Measurements from ENCODE around the gene TLK1.

The TLK1 gene

GRCh38 chr2:171185165-171185818 is 24.6 kb upstream of the TLK1 start:
- no peak overlapping the region for H3K9ac ChIP-seq (ENCODE audit: low read depth, low read length, poor library complexity)
- H2AK5ac ChIP-seq (ENCODE audit: low read depth, low read length): no peak overlapping the region
- no peak overlapping the region for H3K27ac ChIP-seq (replicated peaks; ENCODE audit: low read length)
- H3K4me2 ChIP-seq (ENCODE audit: insufficient read depth, low read length, poor library complexity, severe bottlenecking): no peak overlapping the region
- H3K4me3 ChIP-seq (ENCODE audit: low read length in 2 of 2): no peak overlapping the region
- H4K91ac ChIP-seq (ENCODE audit: low read depth, low read length, poor library complexity): no peak overlapping the region
- no CpG with 5 or more reads among the region's 2 CpGs for WGBS, 2 donors (ENCODE audit: extremely low coverage in 2 of 2, insufficient read length in 2 of 2, insufficient replicate concordance in 1 of 2)
- H3K27me3 ChIP-seq (ENCODE audit: control insufficient read depth in 3 of 3, insufficient read depth in 3 of 3, low read depth in 1 of 3, low read length in 3 of 3): peaks cover 0 to 5% (median 0%) of the 10 kb centered on the region in 3 experiments
- H3K4ac ChIP-seq (ENCODE audit: low read length): no peak overlapping the region
- no peak overlapping the region for H3K18ac ChIP-seq (ENCODE audit: low read length)
- H3K36me3 ChIP-seq (replicated peaks in 1 of 2; ENCODE audit: control insufficient read depth in 2 of 2, insufficient read depth in 2 of 2, low read length in 2 of 2): no peaks in the 10 kb centered on the region
- H2AFZ ChIP-seq (ENCODE audit: low read length): no peak overlapping the region
- H3K79me1 ChIP-seq (ENCODE audit: low read depth, low read length): no peaks in the 10 kb centered on the region
- no peak overlapping the region for H3K14ac ChIP-seq (ENCODE audit: low read length)
- H2BK12ac ChIP-seq (ENCODE audit: low read length): no peak overlapping the region
- H3K9me3 ChIP-seq (replicated peaks in 1 of 2; ENCODE audit: control insufficient read depth in 2 of 2, insufficient read depth in 1 of 2, low read depth in 1 of 2, low read length in 2 of 2): no peaks in the 10 kb centered on the region
- H2BK15ac ChIP-seq (ENCODE audit: low read length): no peak overlapping the region
- H2BK5ac ChIP-seq (ENCODE audit: low read length): no peak overlapping the region
- H4K8ac ChIP-seq (ENCODE audit: low read depth, low read length): no peak overlapping the region
- H2BK120ac ChIP-seq (ENCODE audit: low read depth, low read length): no peak overlapping the region
- H3K23ac ChIP-seq (ENCODE audit: low read depth, low read length, poor library complexity): no peak overlapping the region
- DNase-seq (ENCODE audit: low spot score): no peak
- no peaks in the 10 kb centered on the region for H3K4me1 ChIP-seq (ENCODE audit: control insufficient read depth in 2 of 2, insufficient read depth in 1 of 2, low read depth in 1 of 2, low read length in 2 of 2)

GRCh38 chr2:171181064-171182049 is 20.7 kb upstream of the TLK1 start:
- no peak for DNase-seq (ENCODE audit: low spot score)
- H3K9me3 ChIP-seq (replicated peaks in 1 of 2; ENCODE audit: control insufficient read depth in 2 of 2, insufficient read depth in 1 of 2, low read depth in 1 of 2, low read length in 2 of 2): no peaks in the 10 kb centered on the region
- no CpG with 5 or more reads among the region's 9 CpGs for WGBS, 2 donors (ENCODE audit: extremely low coverage in 2 of 2, insufficient read length in 2 of 2, insufficient replicate concordance in 1 of 2)

GRCh38 chr2:171180229-171180930 is 19.7 kb upstream of the TLK1 start:
- no peak overlapping the region for H4K91ac ChIP-seq (ENCODE audit: low read depth, low read length, poor library complexity)
- H2BK12ac ChIP-seq (ENCODE audit: low read length): no peak overlapping the region
- H3K79me1 ChIP-seq (ENCODE audit: low read depth, low read length): no peaks in the 10 kb centered on the region
- H4K8ac ChIP-seq (ENCODE audit: low read depth, low read length): no peak overlapping the region
- no peak overlapping the region for H2AK5ac ChIP-seq (ENCODE audit: low read depth, low read length)
- no peak overlapping the region for H2AFZ ChIP-seq (ENCODE audit: low read length)
- H3K14ac ChIP-seq (ENCODE audit: low read length): no peak overlapping the region
- H3K4me1 ChIP-seq (ENCODE audit: control insufficient read depth in 2 of 2, insufficient read depth in 1 of 2, low read depth in 1 of 2, low read length in 2 of 2): no peaks in the 10 kb centered on the region
- H3K4ac ChIP-seq (ENCODE audit: low read length): no peak overlapping the region
- DNase-seq (ENCODE audit: low spot score): no peak
- peaks cover 0 to 8% (median 0%) of the 10 kb centered on the region in 3 experiments for H3K27me3 ChIP-seq (ENCODE audit: control insufficient read depth in 3 of 3, insufficient read depth in 3 of 3, low read depth in 1 of 3, low read length in 3 of 3)
- no CpG with 5 or more reads among the region's 3 CpGs for WGBS, 2 donors (ENCODE audit: extremely low coverage in 2 of 2, insufficient read length in 2 of 2, insufficient replicate concordance in 1 of 2)
- no peaks in the 10 kb centered on the region for H3K9me3 ChIP-seq (replicated peaks in 1 of 2; ENCODE audit: control insufficient read depth in 2 of 2, insufficient read depth in 1 of 2, low read depth in 1 of 2, low read length in 2 of 2)
- no peak overlapping the region for H2BK15ac ChIP-seq (ENCODE audit: low read length)
- H3K4me3 ChIP-seq (ENCODE audit: low read length in 2 of 2): no peak overlapping the region
- no peak overlapping the region for H3K27ac ChIP-seq (replicated peaks; ENCODE audit: low read length)
- no peaks in the 10 kb centered on the region for H3K36me3 ChIP-seq (replicated peaks in 1 of 2; ENCODE audit: control insufficient read depth in 2 of 2, insufficient read depth in 2 of 2, low read length in 2 of 2)
- no peak overlapping the region for H2BK5ac ChIP-seq (ENCODE audit: low read length)
- no peak overlapping the region for H2BK120ac ChIP-seq (ENCODE audit: low read depth, low read length)
- no peak overlapping the region for H3K9ac ChIP-seq (ENCODE audit: low read depth, low read length, poor library complexity)
- no peak overlapping the region for H3K18ac ChIP-seq (ENCODE audit: low read length)
- H3K23ac ChIP-seq (ENCODE audit: low read depth, low read length, poor library complexity): no peak overlapping the region
- H3K4me2 ChIP-seq (ENCODE audit: insufficient read depth, low read length, poor library complexity, severe bottlenecking): no peak overlapping the region

More at GRCh38 chr2:171181064-171182049, 20.7 kb upstream of the TLK1 start:
- H3K4me3 ChIP-seq (ENCODE audit: low read length in 2 of 2): no peak overlapping the region
- no peak overlapping the region for H3K18ac ChIP-seq (ENCODE audit: low read length)
- no peak overlapping the region for H3K9ac ChIP-seq (ENCODE audit: low read depth, low read length, poor library complexity)
- no peak overlapping the region for H2BK15ac ChIP-seq (ENCODE audit: low read length)
- no peak overlapping the region for H2AK5ac ChIP-seq (ENCODE audit: low read depth, low read length)
- H2BK120ac ChIP-seq (ENCODE audit: low read depth, low read length): no peak overlapping the region
- no peak overlapping the region for H2BK12ac ChIP-seq (ENCODE audit: low read length)
- no peaks in the 10 kb centered on the region for H3K36me3 ChIP-seq (replicated peaks in 1 of 2; ENCODE audit: control insufficient read depth in 2 of 2, insufficient read depth in 2 of 2, low read length in 2 of 2)
- H3K23ac ChIP-seq (ENCODE audit: low read depth, low read length, poor library complexity): no peak overlapping the region
- peak overlapping the region; percentile 11 for H2AFZ ChIP-seq (ENCODE audit: low read length)
- H2BK5ac ChIP-seq (ENCODE audit: low read length): no peak overlapping the region
- peaks cover 0 to 8% (median 0%) of the 10 kb centered on the region in 3 experiments for H3K27me3 ChIP-seq (ENCODE audit: control insufficient read depth in 3 of 3, insufficient read depth in 3 of 3, low read depth in 1 of 3, low read length in 3 of 3)
- H3K4ac ChIP-seq (ENCODE audit: low read length): no peak overlapping the region
- H3K14ac ChIP-seq (ENCODE audit: low read length): no peak overlapping the region
- H3K4me2 ChIP-seq (ENCODE audit: insufficient read depth, low read length, poor library complexity, severe bottlenecking): no peak overlapping the region
- no peak overlapping the region for H4K8ac ChIP-seq (ENCODE audit: low read depth, low read length)
- H3K27ac ChIP-seq (replicated peaks; ENCODE audit: low read length): no peak overlapping the region
- no peaks in the 10 kb centered on the region for H3K4me1 ChIP-seq (ENCODE audit: control insufficient read depth in 2 of 2, insufficient read depth in 1 of 2, low read depth in 1 of 2, low read length in 2 of 2)
- H4K91ac ChIP-seq (ENCODE audit: low read depth, low read length, poor library complexity): no peak overlapping the region
- no peaks in the 10 kb centered on the region for H3K79me1 ChIP-seq (ENCODE audit: low read depth, low read length)

- Histone ChIP-seq H2BK15ac (ENCODE audit: low read length) (no peak overlapping the region), H2AFZ (ENCODE audit: low read length) (no peak overlapping the region), H3K14ac (ENCODE audit: low read length) (no peak overlapping the region), H3K27ac (replicated peaks; ENCODE audit: low read length) (no peak overlapping the region), H3K79me1 (ENCODE audit: low read depth, low read length) (no peaks in the 10 kb centered on the region), H3K18ac (ENCODE audit: low read length) (no peak overlapping the region), H2BK5ac (ENCODE audit: low read length) (no peak overlapping the region), H3K4ac (ENCODE audit: low read length) (no peak overlapping the region), H3K27me3 (ENCODE audit: control insufficient read depth in 3 of 3, insufficient read depth in 3 of 3, low read depth in 1 of 3, low read length in 3 of 3) (peaks cover 0 to 8% (median 0%) of the 10 kb centered on the region in 3 experiments), H3K9me3 (replicated peaks in 1 of 2; ENCODE audit: control insufficient read depth in 2 of 2, insufficient read depth in 1 of 2, low read depth in 1 of 2, low read length in 2 of 2) (no peaks in the 10 kb centered on the region), H3K36me3 (replicated peaks in 1 of 2; ENCODE audit: control insufficient read depth in 2 of 2, insufficient read depth in 2 of 2, low read length in 2 of 2) (no peaks in the 10 kb centered on the region), H4K91ac (ENCODE audit: low read depth, low read length, poor library complexity) (no peak overlapping the region), H3K9ac (ENCODE audit: low read depth, low read length, poor library complexity) (no peak overlapping the region), H4K8ac (ENCODE audit: low read depth, low read length) (no peak overlapping the region), H3K23ac (ENCODE audit: low read depth, low read length, poor library complexity) (no peak overlapping the region), H2AK5ac (ENCODE audit: low read depth, low read length) (no peak overlapping the region), H3K4me3 (ENCODE audit: low read length in 2 of 2) (no peak overlapping the region), H3K4me2 (ENCODE audit: insufficient read depth, low read length, poor library complexity, severe bottlenecking) (no peak overlapping the region), H2BK120ac (ENCODE audit: low read depth, low read length) (no peak overlapping the region), H2BK12ac (ENCODE audit: low read length) (no peak overlapping the region), H3K4me1 (ENCODE audit: control insufficient read depth in 2 of 2, insufficient read depth in 1 of 2, low read depth in 1 of 2, low read length in 2 of 2) (no peaks in the 10 kb centered on the region)
- DNase-seq (ENCODE audit: low spot score): no peak
These were observed 18.3 kb upstream of the TLK1 start for GRCh38 chr2:171178993-171179392.

All from neuronal stem cell (in vitro differentiated cells).